NCI-H1092 (cell line): ENCODE data around the gene MAGI2.
"Not testable (repeated sequence)": the region's sequence is repeated elsewhere in the genome, so short reads cannot be mapped to it uniquely, and the experiment has no call there.

Experiments
- DNase-seq: peaks from one replicate; lab custom pipeline; 2025; lab: John Stamatoyannopoulos, UW

MAGI2 gene

DNA sequence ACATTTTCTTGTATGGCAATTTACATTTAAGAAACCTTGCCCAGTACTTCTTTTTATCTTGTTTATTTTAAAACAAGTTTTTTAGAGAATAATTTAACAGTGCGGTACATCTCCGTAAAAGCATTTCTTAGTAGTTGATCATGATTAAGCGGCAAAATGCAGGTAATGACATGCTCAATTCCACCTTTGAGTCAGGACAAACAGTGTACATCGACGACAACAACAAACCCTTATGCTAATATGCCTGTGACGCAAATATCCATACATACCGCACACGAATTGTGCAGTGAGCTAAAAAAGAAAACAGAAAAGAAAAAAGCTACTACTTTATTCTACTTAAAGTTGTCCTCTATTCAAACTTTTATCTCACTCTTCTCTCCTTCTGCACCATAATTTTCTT, 1.9 kb downstream of the MAGI2 start:
- no peak for DNase-seq

DNA sequence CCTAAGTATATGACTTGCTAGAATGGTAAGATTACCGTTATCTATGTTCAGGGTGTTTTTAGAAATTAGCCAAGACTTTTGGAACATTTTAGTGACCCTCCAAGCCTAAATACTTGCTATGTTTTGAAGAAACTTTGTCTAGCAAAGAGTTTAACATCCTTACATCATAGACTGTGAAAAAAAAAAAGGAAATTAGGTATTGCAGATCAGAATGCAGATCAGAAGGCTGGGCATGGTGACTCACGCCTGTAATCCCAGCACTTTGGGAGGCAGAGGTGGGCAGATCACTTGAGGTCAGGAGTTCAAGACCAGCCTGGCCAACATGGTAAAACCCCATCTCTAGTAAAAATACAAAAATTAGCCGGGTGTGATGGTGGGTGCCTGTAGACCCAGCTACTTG, 10.7 kb downstream of the MAGI2 start:
- DNase-seq: not testable (repeated sequence)

DNA sequence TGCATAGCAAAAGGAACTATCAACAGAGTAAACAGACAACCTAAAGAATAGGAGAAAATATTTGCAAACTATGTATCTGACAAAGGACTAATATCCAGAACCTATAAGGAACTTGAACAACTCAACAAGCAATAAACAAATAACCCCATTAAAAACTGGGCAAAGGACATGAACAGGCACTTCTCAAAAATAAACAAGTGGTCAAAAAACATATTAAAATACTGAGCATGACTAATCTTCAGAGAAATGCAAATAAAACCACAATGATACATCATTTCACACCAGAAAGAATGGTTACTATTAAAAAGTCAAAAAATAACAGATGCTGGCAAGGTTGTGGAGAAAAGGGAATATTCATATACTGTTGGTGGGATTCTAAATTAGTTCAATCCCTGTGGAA, 17.1 kb downstream of the MAGI2 start:
- DNase-seq: no peak

DNA sequence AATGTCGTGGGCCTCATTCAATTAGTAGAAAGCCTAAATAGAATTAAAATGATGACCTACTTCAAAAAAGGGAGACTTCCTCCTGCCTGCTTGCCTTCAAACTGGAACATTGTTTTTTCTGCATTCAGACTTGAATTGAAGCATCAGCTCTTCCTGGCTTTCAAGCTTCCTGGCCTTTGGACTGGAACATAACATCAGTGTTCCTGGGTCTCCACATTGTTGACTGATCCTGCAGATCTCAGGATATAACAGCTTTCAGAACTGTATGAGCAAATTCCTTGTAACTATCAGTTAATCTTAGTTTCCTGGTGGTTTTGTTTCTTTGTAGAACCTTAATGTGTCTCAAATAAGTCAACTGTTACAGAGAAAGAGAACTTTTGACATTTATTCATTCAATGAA, 18.6 kb downstream of the MAGI2 start:
- DNase-seq: no peak

DNA sequence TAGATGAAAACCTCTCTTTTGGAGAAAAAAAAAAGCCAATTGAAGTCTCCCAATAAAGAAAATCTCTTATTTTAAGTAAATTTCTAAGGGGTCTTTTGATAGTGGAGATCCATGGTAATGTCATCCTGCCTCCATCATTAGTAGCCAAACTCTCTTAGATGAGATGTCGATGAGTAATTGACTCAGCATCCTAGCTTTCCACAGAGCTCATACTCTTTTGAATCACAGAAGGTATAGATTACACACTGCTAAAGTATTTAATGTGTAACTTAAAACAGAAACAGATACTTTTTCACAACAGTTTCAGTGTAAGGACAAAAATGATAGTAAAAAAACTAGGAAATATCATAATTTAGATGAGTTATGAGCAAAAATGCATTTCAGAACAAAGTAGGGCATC, 19.4 kb downstream of the MAGI2 start:
- no peak for DNase-seq

DNA sequence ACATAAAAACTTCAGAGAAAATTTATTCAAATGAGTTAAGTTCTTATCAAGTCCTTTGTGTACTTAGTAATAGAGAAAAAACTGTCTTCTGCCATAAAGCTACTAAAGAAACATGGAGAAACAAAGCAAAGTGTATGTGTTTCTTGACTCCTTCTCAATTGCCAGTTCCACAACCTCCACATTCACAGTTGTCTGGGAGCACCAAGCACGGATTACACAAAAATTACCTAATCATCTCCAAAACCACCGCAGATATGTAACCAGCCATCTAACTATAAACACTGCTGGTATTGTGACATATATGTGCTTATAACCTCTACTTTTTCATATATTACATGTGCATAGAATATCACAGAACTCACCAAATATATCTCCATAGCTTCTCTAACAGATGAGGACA, 23.1 kb downstream of the MAGI2 start:
- no peak for DNase-seq

DNA sequence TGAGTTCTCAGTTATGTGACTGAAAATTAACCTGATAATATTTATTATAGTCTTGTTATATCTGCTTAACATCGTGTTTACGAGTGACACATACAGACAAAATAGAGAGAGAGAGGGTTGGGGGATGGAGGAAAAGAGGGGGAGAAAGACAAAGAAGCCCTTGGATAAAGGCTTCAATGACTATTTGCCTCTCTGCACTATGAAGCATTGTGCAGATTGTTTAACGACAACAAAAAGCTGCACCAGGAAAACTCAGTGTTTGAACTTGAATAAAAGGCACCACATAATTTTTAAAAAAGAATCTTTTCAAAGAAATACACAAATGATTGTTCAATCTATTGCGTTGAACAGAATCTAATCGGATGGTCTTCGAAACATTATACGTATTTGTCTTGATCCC, 27.8 kb downstream of the MAGI2 start:
- DNase-seq: no peak

DNA sequence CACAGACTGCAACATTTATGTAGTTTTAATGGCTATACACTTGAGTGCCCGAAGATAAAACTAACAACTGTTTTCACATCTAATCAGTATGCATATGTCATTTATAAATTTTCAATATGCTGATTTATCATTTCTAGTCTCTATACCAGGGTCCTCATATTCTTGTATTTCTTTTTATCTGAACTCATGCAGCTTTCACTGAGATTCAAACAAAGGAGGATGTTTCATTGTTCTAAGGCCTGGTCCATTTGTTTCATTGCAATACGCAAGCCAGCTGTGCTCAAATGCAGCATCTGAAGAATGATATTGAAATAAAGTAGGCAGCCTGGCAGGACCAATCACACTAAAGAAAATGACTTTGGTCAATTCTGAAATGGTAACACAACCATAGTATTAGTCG, 31.7 kb downstream of the MAGI2 start:
- no peak for DNase-seq

DNA sequence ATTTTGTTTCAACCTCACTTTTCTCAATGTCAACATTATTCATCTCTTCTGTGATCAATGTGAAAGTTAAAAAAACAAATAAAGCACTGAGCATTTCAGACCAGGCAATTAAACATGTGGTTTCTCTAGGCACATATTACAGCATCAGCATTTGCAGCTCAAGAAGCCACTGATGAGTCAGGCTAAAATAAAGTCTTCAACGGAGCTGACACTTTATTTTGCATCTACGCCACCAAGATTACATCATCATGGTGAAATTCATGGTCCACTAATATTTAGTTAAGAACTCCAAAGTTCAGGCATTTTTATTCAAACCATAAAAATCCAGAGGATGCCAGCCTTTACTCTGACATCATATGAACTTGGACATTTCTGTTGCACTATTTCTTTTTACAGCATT, 33.0 kb downstream of the MAGI2 start:
- DNase-seq: no peak

DNA sequence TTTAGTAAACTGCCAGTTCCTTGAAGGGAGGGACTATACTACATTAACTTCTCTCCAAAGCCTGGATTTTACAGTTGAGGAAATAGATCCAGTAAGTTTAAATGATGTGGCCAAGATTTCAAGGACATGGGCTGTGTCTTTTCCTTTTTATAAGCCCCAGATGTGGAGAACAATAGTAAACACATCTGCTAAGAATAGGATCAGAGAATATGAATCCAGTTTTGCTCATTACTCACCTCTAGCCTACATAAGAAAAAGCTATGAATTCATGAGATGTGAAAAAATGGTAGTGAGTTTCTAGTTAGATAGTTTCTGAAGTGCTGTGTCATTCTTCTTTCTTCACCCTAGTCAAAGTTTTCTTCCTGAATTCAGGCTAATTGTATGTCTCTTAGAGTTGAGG, 38.6 kb downstream of the MAGI2 start:
- DNase-seq: no peak

DNA sequence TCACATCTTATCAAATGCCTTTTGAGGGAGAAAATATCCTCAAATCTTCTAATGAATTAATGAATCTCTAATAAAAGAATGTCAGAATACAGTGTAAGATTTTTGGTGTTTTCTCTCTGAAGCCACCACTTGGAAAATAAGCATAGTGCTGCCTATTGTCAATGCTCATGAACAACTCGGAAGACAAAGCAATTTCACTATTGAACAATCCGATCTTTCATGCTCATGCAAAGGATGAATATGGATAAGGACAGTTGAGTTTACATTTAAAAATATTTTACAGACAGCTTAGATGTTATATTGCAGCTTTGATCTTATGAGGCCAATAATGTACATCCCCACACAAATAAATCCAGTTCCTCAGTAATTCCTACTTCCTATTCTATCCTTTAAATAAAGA, 40.6 kb downstream of the MAGI2 start:
- no peak for DNase-seq

DNA sequence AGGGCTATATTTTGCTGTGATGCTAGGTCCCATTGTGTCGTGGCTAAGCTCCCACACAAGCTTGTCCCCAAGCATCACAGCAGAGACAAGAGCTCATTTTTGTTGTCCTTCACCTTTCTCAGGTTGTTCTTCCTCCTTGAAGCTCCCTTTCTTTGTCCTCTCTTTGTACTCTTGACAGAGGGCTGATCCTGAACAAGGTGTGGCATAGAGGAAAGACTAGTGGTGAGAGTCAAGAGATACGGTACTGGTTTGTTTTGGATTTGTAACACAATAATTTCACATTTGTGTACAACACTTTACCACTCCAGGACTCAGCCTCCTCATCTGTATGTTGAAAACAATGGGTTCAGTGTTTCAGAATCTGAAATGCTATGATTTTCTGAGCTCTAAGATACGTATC, 41.0 kb downstream of the MAGI2 start:
- no peak for DNase-seq

DNA sequence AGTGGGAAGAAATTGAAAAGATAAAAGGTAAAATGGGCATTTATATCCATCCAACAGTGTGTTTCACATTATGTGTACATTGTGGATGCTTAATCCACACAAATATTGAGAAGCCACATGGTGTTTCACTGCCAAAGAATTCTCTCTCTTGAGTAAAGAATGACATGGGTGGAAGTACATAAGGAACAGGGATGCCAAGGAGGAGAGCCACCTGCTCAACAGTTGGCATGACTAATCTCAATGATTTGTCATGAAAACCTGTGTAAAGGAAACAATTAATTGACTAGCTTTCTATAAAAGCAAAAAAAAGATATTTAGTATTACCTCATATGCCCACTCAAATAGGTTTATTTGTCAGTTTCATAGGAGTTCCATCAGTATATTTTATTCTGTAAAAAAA, 43.1 kb downstream of the MAGI2 start:
- DNase-seq: no peak

DNA sequence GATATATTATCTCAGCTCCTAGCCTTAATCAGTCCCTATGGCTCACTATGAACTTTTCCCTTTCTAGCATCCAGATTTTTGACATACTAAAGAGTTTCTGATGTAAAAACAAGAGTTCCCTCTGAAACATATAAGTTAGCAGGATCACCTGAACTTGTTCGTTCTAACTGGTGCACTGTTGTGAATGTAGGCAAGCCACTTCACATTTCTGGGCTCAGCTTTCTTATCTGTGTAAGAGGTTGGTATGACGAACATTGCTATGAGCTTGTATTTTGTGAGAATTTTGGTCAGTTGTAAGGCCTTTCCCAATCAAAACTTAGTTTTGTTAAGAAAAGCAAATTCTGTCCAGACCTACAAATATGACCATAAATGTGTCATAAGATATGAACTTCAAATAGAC, 46.1 kb downstream of the MAGI2 start:
- no peak for DNase-seq

DNA sequence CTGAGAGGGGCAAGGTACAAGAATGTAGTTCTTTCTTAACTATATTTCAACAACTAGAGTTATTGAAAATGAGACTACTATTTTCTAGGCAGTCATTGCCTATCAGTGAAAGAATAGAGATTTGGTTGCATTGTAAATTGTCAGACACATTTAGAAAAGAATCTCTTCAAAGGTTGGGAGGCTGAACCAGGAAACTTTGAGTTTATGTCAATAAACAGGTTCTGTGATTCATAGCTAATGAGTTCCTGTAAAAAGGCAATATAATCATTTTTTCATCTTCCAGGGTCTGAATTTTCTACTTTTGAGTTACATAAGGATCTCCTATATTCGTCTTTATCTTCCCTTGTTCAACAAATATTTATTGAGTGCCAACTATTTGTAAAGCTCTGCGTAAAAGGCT, 47.1 kb downstream of the MAGI2 start:
- no peak for DNase-seq

DNA sequence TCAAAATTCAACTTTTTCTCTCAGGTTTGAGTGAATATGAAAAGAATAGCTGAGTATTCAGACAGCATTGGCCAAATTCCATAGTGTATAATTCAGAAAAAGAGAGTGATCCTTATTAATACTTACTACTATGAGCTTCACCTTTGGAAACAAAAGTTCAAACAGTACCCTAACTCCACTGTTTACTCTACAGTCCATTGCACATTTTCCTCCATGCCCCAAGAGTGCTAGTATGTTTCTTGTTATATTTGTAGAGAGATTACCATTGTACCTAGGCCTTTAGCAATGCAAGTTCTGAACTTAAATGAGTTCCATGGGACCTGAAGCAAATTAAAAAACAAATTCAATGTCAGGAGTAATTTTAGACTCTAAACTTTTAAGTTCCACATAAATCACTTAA, 48.1 kb downstream of the MAGI2 start:
- DNase-seq: no peak

DNA sequence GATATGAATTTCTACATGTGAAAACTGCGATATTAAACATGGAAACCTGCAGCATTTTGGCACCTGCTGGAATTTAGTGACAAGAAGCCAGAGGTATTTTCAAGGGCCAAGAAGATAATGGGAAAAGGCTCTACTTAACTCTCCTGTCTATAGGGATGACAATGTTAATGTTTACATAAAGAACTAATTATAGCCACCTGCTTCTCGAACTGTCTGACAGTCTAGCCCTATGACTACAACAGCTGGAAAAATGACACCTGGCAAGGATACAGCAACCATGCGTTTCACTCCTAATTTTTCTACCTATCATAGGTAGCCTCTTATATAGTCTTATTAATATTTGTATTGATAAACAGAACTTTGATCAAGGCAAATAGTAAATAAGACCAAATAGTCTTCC, 49.6 kb downstream of the MAGI2 start:
- DNase-seq: no peak

DNA sequence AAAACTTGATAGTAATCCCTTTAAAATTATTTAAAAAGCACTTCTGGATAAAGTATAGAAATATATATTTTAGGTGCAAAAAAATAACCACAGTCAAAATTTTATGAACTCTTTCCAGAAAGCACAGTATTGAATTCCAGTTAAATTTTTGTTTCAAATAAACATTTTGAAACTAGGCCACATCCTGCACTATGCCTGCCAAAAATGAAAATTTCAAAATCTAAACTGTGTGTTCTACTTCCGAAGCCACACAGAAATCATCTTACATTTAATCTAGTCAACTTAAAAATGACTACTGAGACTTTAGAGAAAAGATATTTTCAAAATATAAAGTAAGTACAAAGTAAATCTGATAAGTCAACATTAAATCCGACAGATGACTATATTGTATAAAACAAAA, 50.0 kb downstream of the MAGI2 start:
- DNase-seq: no peak

DNA sequence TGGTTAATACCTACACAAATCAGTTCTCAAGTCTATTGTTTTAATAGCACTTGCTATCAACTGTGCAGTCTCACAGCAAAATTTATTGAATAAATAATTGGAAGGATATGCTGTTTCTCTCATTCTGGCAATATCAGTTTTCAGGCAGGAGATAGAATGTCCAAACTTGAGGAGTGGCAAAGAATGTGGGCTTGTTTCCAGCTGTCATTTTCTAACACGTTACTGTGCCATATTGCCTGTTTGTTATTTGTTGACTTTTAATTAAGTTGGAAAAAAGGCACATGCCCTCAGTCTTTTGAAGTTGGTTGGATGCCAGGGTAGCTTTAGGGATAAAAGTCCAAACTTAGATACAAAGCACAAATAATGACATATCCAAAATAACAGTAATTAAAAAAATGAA, 52.2 kb downstream of the MAGI2 start:
- no peak for DNase-seq

DNA sequence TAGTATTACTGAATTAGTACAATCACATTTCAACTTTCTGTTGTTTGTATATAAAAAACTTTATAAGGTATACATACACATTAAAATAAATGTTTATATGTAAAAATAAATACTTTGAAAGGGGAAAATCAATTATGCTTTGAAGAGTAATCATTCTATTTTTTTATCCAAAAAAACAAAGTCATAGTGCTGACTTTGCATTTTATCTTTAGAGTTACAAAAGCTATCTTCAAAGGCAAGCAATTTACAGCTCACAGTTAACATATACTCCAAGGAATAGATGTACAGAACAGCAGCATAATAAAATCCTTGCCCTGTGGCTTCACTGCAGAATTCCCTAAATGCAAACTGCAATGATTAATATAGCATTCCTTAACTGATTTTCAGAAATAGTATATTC, 53.2 kb downstream of the MAGI2 start:
- no peak for DNase-seq

DNA sequence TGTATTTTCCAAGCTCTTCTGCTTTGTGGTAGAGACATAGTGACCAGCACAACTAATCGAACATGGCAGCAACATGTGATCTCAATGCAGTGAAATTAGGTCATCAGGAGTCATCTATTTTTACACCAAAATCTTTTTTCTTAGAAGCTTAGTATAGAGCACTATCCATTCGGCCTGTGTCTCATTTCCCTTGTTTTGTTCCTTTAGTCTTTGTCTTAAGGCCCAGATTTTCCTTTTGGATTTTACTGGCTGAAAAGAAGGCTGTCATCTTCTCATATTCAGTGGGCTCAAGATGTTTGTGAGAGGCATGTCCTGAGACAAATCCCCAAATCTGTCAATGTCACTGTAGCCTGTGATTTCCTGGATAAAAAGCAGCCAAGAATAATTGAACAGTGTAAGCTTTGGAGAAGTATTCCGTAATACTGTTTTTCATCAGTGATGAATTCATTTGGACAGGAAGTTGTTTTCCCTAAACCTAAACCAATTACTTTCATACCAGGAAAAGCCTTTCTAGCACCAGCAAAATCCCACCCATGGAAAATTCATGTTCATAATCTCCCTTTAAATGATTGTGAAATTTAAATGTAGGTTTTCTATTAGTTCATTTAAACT, 55.2 kb downstream of the MAGI2 start:
- no peak for DNase-seq

DNA sequence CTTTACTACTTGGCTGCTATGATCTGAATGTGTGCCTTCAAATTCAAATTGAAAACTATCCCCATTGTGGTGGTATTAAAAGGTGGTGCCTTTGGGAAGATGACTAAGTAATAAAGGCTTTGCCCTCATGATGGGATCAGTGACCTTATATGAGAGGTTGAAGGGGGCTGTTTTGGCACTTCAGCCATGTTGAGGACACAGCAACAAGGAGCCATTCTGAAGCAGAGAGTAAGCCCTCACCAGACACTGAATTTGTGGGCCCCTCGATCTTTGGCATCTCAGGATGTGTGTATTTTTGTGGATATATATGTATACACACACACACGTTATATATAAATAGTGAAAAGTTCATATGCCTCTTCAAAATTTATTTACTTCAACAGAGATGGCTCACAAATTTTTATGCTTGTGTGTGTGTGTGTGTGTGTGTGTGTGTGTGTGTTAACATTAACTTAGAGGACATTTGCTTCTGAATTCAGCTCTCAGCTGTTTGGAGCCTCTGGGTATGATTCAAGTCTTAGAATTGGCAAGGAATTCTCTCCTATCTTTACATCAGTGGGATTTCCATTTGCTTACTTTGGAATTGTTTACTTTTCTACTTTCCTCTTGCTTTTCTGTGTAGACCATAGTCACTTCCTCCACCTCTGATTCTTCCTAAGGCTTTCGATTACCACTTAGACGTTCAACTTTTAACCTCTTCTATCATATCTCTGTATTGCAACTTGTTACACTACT, 66.6 kb downstream of the MAGI2 start:
- no peak for DNase-seq

DNA sequence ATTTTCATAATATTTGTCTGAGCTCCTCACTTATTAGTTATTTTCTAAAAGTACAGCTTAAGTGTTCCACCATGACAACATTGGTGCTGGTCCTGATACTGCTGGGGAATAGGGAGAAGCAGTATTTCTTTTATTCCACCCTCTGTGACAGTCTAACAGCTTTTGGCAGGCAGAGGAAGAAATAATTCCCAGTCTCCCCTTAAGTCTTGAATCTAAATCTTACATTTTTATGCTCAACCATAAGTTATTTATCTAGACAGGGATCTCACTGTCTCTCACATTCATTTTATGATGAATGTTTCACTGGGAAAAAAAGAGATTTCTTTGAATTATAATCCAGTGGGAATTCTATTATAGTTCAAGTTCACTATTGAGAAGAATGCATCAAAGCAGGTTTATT, 71.5 kb downstream of the MAGI2 start:
- DNase-seq: no peak

DNA sequence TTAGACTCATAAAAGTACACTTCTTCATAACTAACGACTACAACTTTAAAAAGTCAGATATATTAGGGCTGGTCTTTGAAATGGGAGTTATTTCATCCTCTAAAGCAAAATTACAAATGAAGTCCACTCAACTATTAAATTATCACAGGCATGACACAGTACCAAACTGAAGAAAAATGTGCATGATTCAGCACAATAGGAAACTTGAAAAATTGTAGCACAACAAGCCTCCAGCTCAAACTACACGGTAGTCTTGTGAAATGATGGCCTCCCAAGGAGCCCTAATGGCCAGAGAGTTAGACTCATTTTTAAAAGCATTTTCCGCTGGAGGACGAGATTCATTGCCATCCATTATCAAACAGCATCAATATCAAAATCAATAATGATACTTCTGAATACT, 76.4 kb downstream of the MAGI2 start:
- no peak for DNase-seq
